Neural progenitor cell (in vitro differentiated cells): ENCODE measurements around the gene ANKK1. TPM values are rescaled to one million over a fixed set of nuclear protein-coding genes. Genes with fewer than 3 reads are reported as not detected.

Experiments
- DNase-seq: peaks from one replicate; pipeline ENCODE4 v3.0.0-alpha.2; 2016; ENCODE audit warnings: low spot score
- H2AFZ ChIP-seq: fragments of 200-600 bp; sonication (generic); replicated peaks from 2 replicates; pipeline ENCODE4 v1.6.1; 2016; ENCODE audit warnings: antibody characterized with exemption
- H3F3A ChIP-seq: fragments of 200-600 bp; sonication (generic); 2 replicates; pipeline ENCODE4 v1.6.1; 2016; ENCODE audit warnings: antibody characterized with exemption, low read depth
- H3K27ac ChIP-seq: fragments of 200-600 bp; sonication (generic); 2 replicates; pipeline ENCODE4 v1.5.1; 2016; ENCODE audit warnings: mild to moderate bottlenecking
- H3K27me3 ChIP-seq: fragments of 200-600 bp; sonication (generic); 2 replicates; pipeline ENCODE4 v1.6.1; 2016; ENCODE audit warnings: mild to moderate bottlenecking, moderate library complexity
- H3K36me3 ChIP-seq: fragments of 200-600 bp; sonication (generic); 2 replicates; pipeline ENCODE4 v1.5.1; 2016
- H3K4me1 ChIP-seq: fragments of 200-600 bp; sonication (generic); 2 replicates; pipeline ENCODE4 v1.6.1; 2016; ENCODE audit warnings: mixed run types
- H3K4me2 ChIP-seq: fragments of 200-600 bp; sonication (generic); 2 replicates; pipeline ENCODE4 v1.6.1; 2016
- H3K4me3 ChIP-seq: fragments of 200-600 bp; sonication (generic); 2 replicates; pipeline ENCODE4 v1.5.1; 2016
- H3K79me2 ChIP-seq: fragments of 200-600 bp; sonication (generic); 2 replicates; pipeline ENCODE4 v1.6.1; 2016; ENCODE audit warnings: low read depth
- H3K9ac ChIP-seq: fragments of 200-600 bp; sonication (generic); 2 replicates; pipeline ENCODE4 v1.6.1; 2016
- H3K9me3 ChIP-seq: fragments of 200-600 bp; sonication (generic); 2 replicates; pipeline ENCODE4 v1.5.1; 2016; ENCODE audit warnings: low read depth
- H4K20me1 ChIP-seq: fragments of 200-600 bp; sonication (generic); 2 replicates; pipeline ENCODE4 v1.6.1; 2016; ENCODE audit warnings: low read depth
- H3K27ac Mint-ChIP-seq: 3 replicates; pipeline ENCODE4 v1.8.0; 2021; ENCODE audit warnings: mixed read lengths
- H3K27me3 Mint-ChIP-seq: 2 replicates; pipeline ENCODE4 v1.8.0; 2022; ENCODE audit warnings: low read depth, mild to moderate bottlenecking, inconsistent platforms, moderate library complexity, mixed read lengths; ENCODE audit not compliant: insufficient read depth
- H3K36me3 Mint-ChIP-seq: 3 replicates; pipeline ENCODE4 v1.8.0; 2021; ENCODE audit warnings: mixed read lengths
- H3K4me1 Mint-ChIP-seq: 3 replicates; pipeline ENCODE4 v1.8.0; 2021; ENCODE audit warnings: mixed read lengths
- H3K4me3 Mint-ChIP-seq: 3 replicates; pipeline ENCODE4 v1.8.0; 2021; ENCODE audit warnings: mild to moderate bottlenecking, moderate library complexity, mixed read lengths
- H3K9me3 Mint-ChIP-seq: 3 replicates; pipeline ENCODE4 v1.8.0; 2020; ENCODE audit warnings: mixed read lengths
- CTCF ChIP-seq: fragments of 200-600 bp; sonication (generic); IDR thresholded peaks from 2 replicates; pipeline ENCODE4 v1.5.1; 2017; ENCODE audit warnings: antibody characterized with exemption, mild to moderate bottlenecking
- EZH2 ChIP-seq: fragments of 200-600 bp; sonication (generic); IDR thresholded peaks from 2 replicates; pipeline ENCODE4 v1.6.1; 2017; ENCODE audit warnings: antibody characterized with exemption, mild to moderate bottlenecking, moderate library complexity
- EZH2phosphoT487 ChIP-seq: fragments of 200-600 bp; sonication (generic); IDR thresholded peaks from 2 replicates; pipeline ENCODE4 v1.6.1; 2017; ENCODE audit warnings: antibody characterized with exemption
- total RNA-seq: library from RNA; depleted of rRNA; stranded (reverse); fragments of >200 nt; gene quantifications from 2 replicates; pipeline ENCODE4 v1.2.3, GENCODE V29; 2015; ENCODE audit warnings: low replicate concordance

Gene ANKK1
- total RNA-seq, 1 donor from 2014 or later, result not detected

GRCh38 chr11:113431746-113432145 is 44.2 kb downstream of the ANKK1 start:
- H3K79me2 ChIP-seq, result no peaks in the 10 kb centered on the region
- no peaks in the 10 kb centered on the region for H3K9me3 ChIP-seq
- Mint-ChIP-seq H3K27me3 (peaks cover 8% of the 10 kb centered on the region), H3K4me1 (peaks cover 8% of the 10 kb centered on the region), H3K36me3 (no peaks in the 10 kb centered on the region), H3K4me3 (no peak overlapping the region), H3K27ac (no peak overlapping the region), H3K9me3 (no peaks in the 10 kb centered on the region)
- H3K27me3 ChIP-seq, result no peaks in the 10 kb centered on the region
- H3K4me2 ChIP-seq, result no peak overlapping the region
- TF ChIP-seq CTCF (no peak), EZH2phosphoT487 (no peak)
- no peaks in the 10 kb centered on the region for H3F3A ChIP-seq
- H3K27ac ChIP-seq, result no peak overlapping the region
- no peaks in the 10 kb centered on the region for H4K20me1 ChIP-seq
- no peak overlapping the region for H3K4me3 ChIP-seq
- no peak overlapping the region for H2AFZ ChIP-seq
- DNase-seq, result no peak
- H3K4me1 ChIP-seq, result peaks cover 9% of the 10 kb centered on the region
- H3K9ac ChIP-seq, result no peak overlapping the region
- no peaks in the 10 kb centered on the region for H3K36me3 ChIP-seq

- Histone ChIP-seq H2AFZ (no peak overlapping the region), H3K9ac (no peak overlapping the region)
Observed at GRCh38 chr11:113435190-113435968, 47.8 kb downstream of the ANKK1 start.

GRCh38 chr11:113436672-113437252 is 49.2 kb downstream of the ANKK1 start:
- Histone ChIP-seq H3K4me2 (no peak overlapping the region), H3K79me2 (no peaks in the 10 kb centered on the region), H3K27me3 (no peaks in the 10 kb centered on the region), H3K4me3 (no peak overlapping the region), H3K36me3 (no peaks in the 10 kb centered on the region), H2AFZ (no peak overlapping the region), H3K4me1 (peaks cover 9% of the 10 kb centered on the region), H3K27ac (no peak overlapping the region), H3F3A (no peaks in the 10 kb centered on the region), H4K20me1 (no peaks in the 10 kb centered on the region), H3K9ac (no peak overlapping the region), H3K9me3 (no peaks in the 10 kb centered on the region)
- Mint-ChIP-seq H3K27me3 (peaks cover 2% of the 10 kb centered on the region), H3K9me3 (no peaks in the 10 kb centered on the region), H3K27ac (no peak overlapping the region), H3K4me1 (peaks cover 8% of the 10 kb centered on the region), H3K36me3 (no peaks in the 10 kb centered on the region), H3K4me3 (no peak overlapping the region)
- no peak for TF ChIP-seq EZH2
- TF ChIP-seq CTCF, result no peak
- TF ChIP-seq EZH2phosphoT487, result no peak
- no peak for DNase-seq

More at GRCh38 chr11:113435190-113435968, 47.8 kb downstream of the ANKK1 start:
- Histone ChIP-seq H3K36me3 (no peaks in the 10 kb centered on the region), H3K27me3 (no peaks in the 10 kb centered on the region), H3K4me2 (no peak overlapping the region), H3K4me1 (peaks cover 9% of the 10 kb centered on the region), H3K79me2 (no peaks in the 10 kb centered on the region), H3F3A (no peaks in the 10 kb centered on the region), H4K20me1 (no peaks in the 10 kb centered on the region), H3K27ac (no peak overlapping the region), H3K9me3 (no peaks in the 10 kb centered on the region), H3K4me3 (no peak overlapping the region)
- H3K9me3 Mint-ChIP-seq, result no peaks in the 10 kb centered on the region
- no peak overlapping the region for H3K4me3 Mint-ChIP-seq
- no peak overlapping the region for H3K27ac Mint-ChIP-seq
- no peaks in the 10 kb centered on the region for H3K36me3 Mint-ChIP-seq
- DNase-seq, result no peak
- TF ChIP-seq CTCF (no peak), EZH2phosphoT487 (no peak), EZH2 (no peak)
- H3K4me1 Mint-ChIP-seq, result peaks cover 8% of the 10 kb centered on the region
- peaks cover 2% of the 10 kb centered on the region for H3K27me3 Mint-ChIP-seq
